NT2/D1 (cell line): Measurements from ENCODE around the gene PLAAT5.

ENCODE experiments used
- SUZ12 ChIP-seq: IDR thresholded peaks from 2 replicates; pipeline ENCODE4 v1.6.1; 2011; ENCODE audit not compliant: insufficient read length, insufficient read depth; ENCODE audit errors: extremely low read depth
- YY1 ChIP-seq: IDR thresholded peaks from 2 replicates; pipeline ENCODE4 v1.6.1; 2011; ENCODE audit not compliant: insufficient read length, insufficient read depth

- TF ChIP-seq YY1 (no peak), SUZ12 (no peak)
Observed at GRCh38 chr11:63536669-63537292, 45.8 kb upstream of the PLAAT5 start, which contains the start of gene PLAAT4.
